SH-SY5Y (cell line): ENCODE measurements around the gene AMPH.

Source experiments
- GATA2 ChIP-seq: IDR thresholded peaks from 2 replicates; pipeline ENCODE4 v1.6.1; 2011; ENCODE audit warnings: mild to moderate bottlenecking, low read depth, low read length
- GATA3 ChIP-seq: IDR thresholded peaks from 2 replicates; pipeline ENCODE4 v1.6.1; 2011; ENCODE audit warnings: low read depth, mild to moderate bottlenecking, low read length, moderate library complexity

The AMPH gene

GRCh38 chr7:38535073-38535472, 96.1 kb downstream of the AMPH start:
- TF ChIP-seq GATA2 (no peak), GATA3 (no peak)

- TF ChIP-seq GATA3 (no peak), GATA2 (no peak)
Measured at GRCh38 chr7:38525857-38526256, 105.3 kb downstream of the AMPH start.

DNA sequence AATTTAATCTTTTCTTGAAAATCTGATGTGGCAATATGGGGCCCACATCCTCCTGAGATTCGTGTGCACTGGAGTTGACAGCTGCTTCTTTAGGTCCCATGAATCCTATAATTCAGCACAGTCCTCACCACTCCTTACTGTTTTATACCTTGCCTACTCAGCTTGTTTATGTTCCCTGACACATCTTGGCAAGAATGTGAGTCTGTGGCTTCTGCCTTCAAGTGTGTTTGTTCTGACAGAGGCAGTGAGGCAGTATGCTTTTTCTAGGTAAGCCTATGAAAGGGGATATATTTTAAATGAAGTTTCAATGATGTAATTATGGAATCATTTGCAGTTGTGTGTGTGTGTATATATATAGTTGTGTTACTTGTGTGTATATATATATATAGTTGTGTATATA, 106.4 kb downstream of the AMPH start:
- TF ChIP-seq GATA2 (no peak), GATA3 (no peak)

- no peak for TF ChIP-seq GATA3
- no peak for TF ChIP-seq GATA2
Measured at GRCh38 chr7:38520741-38521140, 110.4 kb downstream of the AMPH start.

GRCh38 chr7:38518541-38518940, 112.6 kb downstream of the AMPH start:
- TF ChIP-seq GATA3, result no peak
- TF ChIP-seq GATA2, result no peak

- TF ChIP-seq GATA3, result no peak
- no peak for TF ChIP-seq GATA2
Measured at GRCh38 chr7:38512704-38513103, 118.5 kb downstream of the AMPH start.

- TF ChIP-seq GATA2, result no peak
- no peak for TF ChIP-seq GATA3
Measured at GRCh38 chr7:38512291-38512690, 118.9 kb downstream of the AMPH start.

DNA sequence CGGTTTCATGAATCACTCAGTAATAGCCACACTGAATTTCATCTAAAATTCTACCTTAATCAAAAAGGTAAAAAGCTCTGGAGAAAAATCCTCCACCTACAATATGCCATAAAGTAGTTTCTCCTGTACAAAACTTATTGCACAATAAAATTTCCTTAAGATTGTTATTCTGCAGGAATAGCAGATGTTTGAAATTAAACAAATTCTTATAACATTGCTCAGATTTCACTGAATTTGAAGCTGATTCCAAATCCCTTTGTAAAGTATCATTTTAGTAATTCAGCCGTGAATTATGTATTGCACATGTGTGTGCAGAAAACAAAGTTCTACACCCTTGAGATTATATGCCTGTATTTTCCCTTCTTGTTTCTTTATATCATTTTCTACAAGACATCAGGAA, 123.8 kb downstream of the AMPH start:
- no peak for TF ChIP-seq GATA2
- no peak for TF ChIP-seq GATA3

DNA sequence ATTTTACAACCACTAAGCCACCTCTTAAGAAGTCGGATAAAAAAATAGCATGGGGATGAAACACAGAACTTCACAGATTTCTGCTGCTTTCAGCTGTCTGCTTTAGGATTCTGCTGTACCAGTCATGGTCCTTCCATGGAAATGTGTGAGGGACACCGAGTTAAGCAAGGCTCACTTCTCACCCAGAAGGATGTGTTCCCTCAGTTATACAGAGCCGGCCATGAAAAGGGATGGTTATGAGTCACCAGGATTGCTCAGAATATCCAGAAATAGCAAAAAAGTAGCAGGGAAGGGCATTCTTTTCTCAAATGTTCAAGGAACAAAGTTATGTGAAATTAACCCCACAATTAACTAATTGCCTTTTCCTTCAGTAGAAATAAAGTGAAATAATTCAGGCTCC, 124.4 kb downstream of the AMPH start:
- no peak for TF ChIP-seq GATA3
- TF ChIP-seq GATA2, result no peak

- TF ChIP-seq GATA2 (no peak), GATA3 (no peak)
Measured at GRCh38 chr7:38506004-38506403, 125.2 kb downstream of the AMPH start.

GRCh38 chr7:38504684-38505083, 126.5 kb downstream of the AMPH start:
- TF ChIP-seq GATA2, result no peak
- TF ChIP-seq GATA3, result no peak

DNA sequence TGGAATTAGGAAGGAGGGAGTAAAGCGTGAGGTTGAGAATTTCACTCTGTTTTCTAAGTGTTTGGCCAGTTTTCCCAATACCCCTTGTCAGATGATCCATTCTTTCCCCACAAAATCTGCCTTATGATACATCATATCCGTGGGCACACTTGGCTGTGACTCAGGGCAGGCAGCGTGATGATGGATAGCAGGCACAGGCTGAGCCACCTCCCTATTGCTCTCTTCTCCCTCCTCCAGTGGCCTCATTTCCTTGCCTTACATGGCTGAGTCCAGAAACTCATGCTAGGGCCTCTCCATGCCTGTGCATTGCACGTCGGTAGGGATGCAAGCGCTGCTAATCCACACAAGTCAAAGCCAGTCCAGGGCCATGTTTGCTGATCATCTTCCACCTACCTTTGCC, 128.3 kb downstream of the AMPH start:
- TF ChIP-seq GATA3 (no peak), GATA2 (no peak)

- TF ChIP-seq GATA2 (no peak), GATA3 (no peak)
Measured at GRCh38 chr7:38502289-38502688, 128.9 kb downstream of the AMPH start.

GRCh38 chr7:38492010-38492409, 139.2 kb downstream of the AMPH start:
- TF ChIP-seq GATA2, result no peak
- no peak for TF ChIP-seq GATA3

GRCh38 chr7:38482521-38482920, 148.7 kb downstream of the AMPH start:
- TF ChIP-seq GATA3, result no peak
- TF ChIP-seq GATA2, result no peak

GRCh38 chr7:38481401-38481800, 149.8 kb downstream of the AMPH start:
- no peak for TF ChIP-seq GATA2

GRCh38 chr7:38478404-38478803, 152.8 kb downstream of the AMPH start:
- TF ChIP-seq GATA2, result no peak

DNA sequence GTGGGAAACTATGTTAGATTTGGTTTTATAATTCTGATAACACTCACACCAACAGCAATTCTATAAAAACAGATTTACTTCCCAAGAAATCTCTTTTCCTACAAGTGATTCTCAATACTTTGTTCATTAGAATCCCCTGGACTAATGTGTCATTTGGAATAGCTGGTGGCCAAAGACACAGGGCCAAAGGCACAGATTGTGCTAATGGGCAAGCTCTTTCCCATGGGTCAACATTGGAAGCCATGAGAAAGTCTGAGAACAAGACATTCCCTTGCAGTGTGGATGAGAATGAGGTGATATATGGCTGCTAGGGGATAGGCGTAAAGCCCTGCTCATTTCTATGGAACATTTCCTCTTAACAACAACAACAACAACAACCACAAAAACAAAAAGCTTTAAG, 153.8 kb downstream of the AMPH start:
- no peak for TF ChIP-seq GATA3
- TF ChIP-seq GATA2, result no peak
